HepG2 (cell line): Measurements from ENCODE around the gene PPM1F. TPM values are rescaled to one million over a fixed set of nuclear protein-coding genes. Genes with fewer than 3 reads are reported as not detected.

Source experiments
- ATAC-seq: fragments of 200-7000 bp; cut with Tn5 transposase; 3 replicates; pipeline ENCODE4 v1.9.1; 2020; ENCODE audit warnings: mild to moderate bottlenecking, moderate library complexity
- BruUV-seq: library from RNA; stranded (reverse); fragments of 400-500 nt; replicated peaks from 2 replicates; lab custom pipeline; 2021; lab: Mats Ljungman, UMichigan
- CTCF ChIA-PET: fragments of 300-600 bp; formaldehyde crosslinking; extraction: SDS; loops from one replicate; lab custom pipeline; 2021; ENCODE audit warnings: low total read pairs, inconsistent platforms, low intra/inter-chr PET ratio; lab: Yijun Ruan, JAX
- POLR2A ChIA-PET: fragments of 350-600 bp; sonication (Branson Sonifier 250); formaldehyde crosslinking; loops from one replicate; lab custom pipeline; 2020; ENCODE audit warnings: antibody characterized with exemption, inconsistent platforms; lab: Yijun Ruan, JAX
- DNase-seq: peaks from one replicate; pipeline ENCODE4 v3.0.0-alpha.2; 2015; ENCODE audit warnings: low spot score
- FAIRE-seq: peaks from 3 replicates; lab custom pipeline; 2011; peaks lifted over from hg19 to GRCh38; lab: Jason Lieb, UNC
- H2AFZ ChIP-seq: one replicate; pipeline ENCODE4 v1.6.1; 2011; ENCODE audit warnings: low read length, inconsistent platforms
- H3K27ac ChIP-seq: fragments of 300-600 bp; 3 replicates; pipeline ENCODE4 v1.8.0; 2011; ENCODE audit warnings: mixed run types, mild to moderate bottlenecking, mixed read lengths, low read length, inconsistent platforms; ENCODE audit not compliant: insufficient read depth; ENCODE audit errors: extremely low read length
- H3K27me3 ChIP-seq, 2 experiments: fragments of 200-600 bp in 1 of 2; 2 replicates in 1 of 2; 3 replicates in 1 of 2; pipeline versions ENCODE4 v1.6.0 to v1.8.0; 2011; ENCODE audit warnings: low read length in 2 of 2, mild to moderate bottlenecking in 2 of 2, moderate library complexity in 2 of 2, inconsistent platforms in 1 of 2; ENCODE audit not compliant: insufficient read depth in 2 of 2, control insufficient read depth in 1 of 2
- H3K36me3 ChIP-seq, 2 experiments: fragments of 200-600 bp in 1 of 2; replicated peaks in 1 of 2; 2 replicates in 1 of 2; 3 replicates in 1 of 2; pipeline versions ENCODE4 v1.5.1 to v1.8.0; 2011; ENCODE audit warnings: low read length in 2 of 2, inconsistent platforms in 1 of 2; ENCODE audit not compliant: insufficient read depth in 2 of 2, control insufficient read depth in 1 of 2
- H3K4me1 ChIP-seq: 2 replicates; pipeline ENCODE4 v1.5.1; 2012; ENCODE audit warnings: low read length, inconsistent platforms; ENCODE audit not compliant: insufficient read depth
- H3K4me2 ChIP-seq: 2 replicates; pipeline ENCODE4 v1.6.0; 2011; ENCODE audit warnings: low read depth, low read length, inconsistent platforms
- H3K4me3 ChIP-seq, 3 experiments: fragments of 200-600 bp in 1 of 3; sonication (generic), shearing (Covaris generic) in 1 of 3; replicated peaks in 1 of 3; 2 replicates each; pipeline ENCODE4 v1.5.1; 2011 to 2016; ENCODE audit warnings: low read length in 3 of 3, inconsistent platforms in 2 of 3, low read depth in 2 of 3, mild to moderate bottlenecking in 2 of 3, control low read depth in 1 of 3, mixed read lengths in 1 of 3; ENCODE audit not compliant: insufficient read depth in 1 of 3
- H3K79me2 ChIP-seq: one replicate; pipeline ENCODE4 v1.6.1; 2011; ENCODE audit warnings: low read length, inconsistent platforms; ENCODE audit not compliant: insufficient read depth
- H3K9ac ChIP-seq: 2 replicates; pipeline ENCODE4 v1.6.0; 2011; ENCODE audit warnings: mild to moderate bottlenecking, low read depth, low read length, inconsistent platforms; ENCODE audit not compliant: insufficient read depth
- H3K9me3 ChIP-seq: 2 replicates; pipeline ENCODE4 v1.5.1; 2012; ENCODE audit warnings: mild to moderate bottlenecking, low read length
- H4K20me1 ChIP-seq: 2 replicates; pipeline ENCODE4 v1.6.0; 2011; ENCODE audit warnings: inconsistent platforms, mild to moderate bottlenecking, low read length, moderate library complexity; ENCODE audit not compliant: insufficient read depth
- ATM ChIP-seq: fragments of 450-650 bp; IDR thresholded peaks from 2 replicates; pipeline ENCODE4 v1.7.1; 2017; ENCODE audit warnings: mild to moderate bottlenecking, borderline replicate concordance
- HNRNPL ChIP-seq: fragments of 200-400 bp; formaldehyde crosslinking; IDR thresholded peaks from 2 replicates; pipeline ENCODE4 v1.6.1; 2017; ENCODE audit warnings: mild to moderate bottlenecking, low read depth, low read length
- HOXA3 ChIP-seq: sonication (generic); formaldehyde crosslinking; IDR thresholded peaks from 2 replicates; pipeline ENCODE4 v1.5.0; 2020; ENCODE audit warnings: missing genetic modification reagents
- HOXA7 ChIP-seq: sonication (generic); formaldehyde crosslinking; IDR thresholded peaks from 2 replicates; pipeline ENCODE4 v1.8.1; 2022; ENCODE audit warnings: mild to moderate bottlenecking, missing genetic modification reagents, moderate library complexity
- JUNB ChIP-seq: sonication (generic); formaldehyde crosslinking; IDR thresholded peaks from 2 replicates; pipeline ENCODE4 v1.8.0; 2022; ENCODE audit warnings: missing genetic modification reagents, mild to moderate bottlenecking, borderline replicate concordance
- KDM6A ChIP-seq: IDR thresholded peaks from 2 replicates; pipeline ENCODE4 v1.6.1; 2016; ENCODE audit warnings: low read depth
- MAFF ChIP-seq: IDR thresholded peaks from 2 replicates; pipeline ENCODE4 v1.6.1; 2011; ENCODE audit warnings: low read depth, low read length, improper control_type of control experiment
- MEIS2 ChIP-seq: sonication (generic); formaldehyde crosslinking; IDR thresholded peaks from 2 replicates; pipeline ENCODE4 v1.9.0; 2021; ENCODE audit warnings: mild to moderate bottlenecking, missing genetic modification reagents
- NR3C1 ChIP-seq: sonication (generic); formaldehyde crosslinking; IDR thresholded peaks from 2 replicates; pipeline ENCODE4 v1.4.0; 2020; ENCODE audit warnings: missing genetic modification reagents
- SIX4 ChIP-seq: sonication (generic); formaldehyde crosslinking; IDR thresholded peaks from 2 replicates; pipeline ENCODE4 v1.4.0; 2020; ENCODE audit warnings: missing genetic modification reagents
- TGIF2 ChIP-seq: IDR thresholded peaks from 2 replicates; pipeline ENCODE4 v1.6.1; 2016; ENCODE audit warnings: control low read depth, missing compliant biosample characterization
- ZBTB7A ChIP-seq: sonication (generic); formaldehyde crosslinking; IDR thresholded peaks from 2 replicates; pipeline ENCODE4 v1.8.0; 2022; ENCODE audit warnings: mild to moderate bottlenecking, missing genetic modification reagents
- ZNF232 ChIP-seq: sonication (generic); formaldehyde crosslinking; IDR thresholded peaks from 2 replicates; pipeline ENCODE4 v1.4.0; 2020; ENCODE audit warnings: missing genetic modification reagents, borderline replicate concordance
- ZNF333 ChIP-seq: sonication (generic); formaldehyde crosslinking; IDR thresholded peaks from 2 replicates; pipeline ENCODE4 v1.4.0; 2020; ENCODE audit warnings: mild to moderate bottlenecking, missing genetic modification reagents, borderline replicate concordance
- ZNF530 ChIP-seq: sonication (generic); formaldehyde crosslinking; IDR thresholded peaks from 2 replicates; pipeline ENCODE4 v1.5.0; 2020; ENCODE audit warnings: low read depth, mild to moderate bottlenecking, missing genetic modification reagents
- ZSCAN30 ChIP-seq: sonication (generic); formaldehyde crosslinking; IDR thresholded peaks from 2 replicates; pipeline ENCODE4 v1.5.0; 2020; ENCODE audit warnings: mild to moderate bottlenecking, missing genetic modification reagents
- WGBS: methylation state at CpG from one replicate; pipeline ENCODE4 v1.1.6; 2017; ENCODE audit warnings: low lambda C conversion rate; 5-methylcytosine and 5-hydroxymethylcytosine counted together
- in situ Hi-C: cut with HindIII; loops from 2 replicates; pipeline ENCODE4 v1.10.0; 2017; ENCODE audit warnings: low pct_unique_long_range_greater_than_20kb; ENCODE audit not compliant: extremely low pct_ligation_motif_present
- intact Hi-C: fragments of 100-400 bp; cut with micrococcal nuclease; formaldehyde crosslinking; loops from one replicate; pipeline ENCODE4 v1.10.0; 2022; ENCODE audit not compliant: unreplicated experiment
- polyA plus RNA-seq, 8 experiments: library from polyadenylated mRNA; depleted of rRNA in 3 of 8; stranded (reverse) in 7 of 8; unstranded in 1 of 8; fragments of >200 nt; fragmentation: Illumina TruSeq in 4 of 8; extraction: Trizol in 4 of 8; gene quantifications; 2 replicates each; pipeline versions ENCODE4 v1.2.1 to v1.2.3, GENCODE V29; 2011 to 2016; ENCODE audit warnings: low read depth in 4 of 8, missing spikeins in 1 of 8, mixed read lengths in 1 of 8; ENCODE audit not compliant: insufficient read depth in 1 of 8
- total RNA-seq, 5 experiments: library from RNA; depleted of rRNA; stranded (reverse); fragments of >200 nt; fragmentation: Illumina TruSeq; extraction: Trizol; gene quantifications; 2 replicates each; pipeline ENCODE4 v1.2.3, GENCODE V29; 2016; ENCODE audit warnings: low read depth in 1 of 5
- TF ChIP-seq, protein P1 (sequence below): IDR thresholded peaks from 2 replicates; pipeline ENCODE4 v1.6.1; 2016; ENCODE audit warnings: control low read depth

The PPM1F gene
- total and polyA plus RNA-seq, 2 of the 13 experiments (the other 11 are each of a cell fraction or from before 2014, with no cell fraction given): 11.0 to 19.6 TPM

DNA sequence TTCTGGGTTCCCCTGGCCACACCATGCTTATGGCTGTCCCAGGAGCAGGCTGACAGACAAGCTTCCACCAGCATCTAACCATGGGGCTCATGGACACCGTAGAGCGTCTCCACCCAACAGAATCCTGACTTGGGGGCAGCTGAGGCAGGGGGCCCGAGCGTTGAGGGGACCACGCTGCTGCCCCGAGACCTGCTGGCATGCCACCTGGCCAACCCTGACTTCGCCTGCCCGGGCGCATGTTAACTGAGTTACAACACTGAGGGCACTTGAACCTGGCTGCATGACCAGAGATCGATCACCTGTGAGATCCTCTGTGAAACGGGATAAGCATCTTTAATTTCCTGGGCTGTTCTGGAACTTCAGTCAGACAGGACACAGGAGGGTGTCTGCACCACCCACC lies 13.7 kb downstream of the PPM1F start:
- peak overlapping the region; percentile 72; the same call in 1 of the 2 replicates for H3K9ac ChIP-seq
- WGBS: 59% methylated on average over 5 of the region's 11 CpGs
- in situ Hi-C loops: no loop called here
- TF ChIP-seq ZBTB7A (CRISPR knock-in tag): 0 out of 2 replicates have a peak, but pooled peaks have one; percentile 30
- no peak for TF ChIP-seq NR3C1 (CRISPR knock-in tag)
- TF ChIP-seq, all 625 proteins: peak for 1
- Histone ChIP-seq H2AFZ (no peak overlapping the region), H3K4me1 (peaks cover 18% of the 10 kb centered on the region), H3K79me2 (no peaks in the 10 kb centered on the region), H3K36me3 (peaks cover 3 to 22% of the 10 kb centered on the region in 2 experiments; a peak in 4 of 5 replicates), H3K9me3 (no peaks in the 10 kb centered on the region), H4K20me1 (no peaks in the 10 kb centered on the region), H3K4me2 (peak overlapping the region; percentile 96), H3K4me3 (peak overlapping the region; percentile 56 to 78 (median 72); a peak in 4 of 6 replicates), H3K27me3 (no peaks in the 10 kb centered on the region), H3K27ac (peak overlapping the region; percentile 83)
- peak; percentile 18 for ATAC-seq
- POLR2A ChIA-PET: interaction anchor here (1.0 to 1.8 kb wide), 3 partner anchors 14 to 258 kb away, joined by 3 to 16 read pairs (median 3); partner anchors contain the start of gene PPM1F
- no peak for FAIRE-seq
- BruUV-seq: no TSS peak
- DNase-seq: no peak
- intact Hi-C loops: loop anchor here (1.0 to 5.0 kb wide), 4 partner anchors 14 to 226 kb away; partner anchors contain the start of genes MAPK1 and PPM1F
- CTCF ChIA-PET: interaction anchor here (0.7 to 2.0 kb wide), 3 partner anchors 14 to 226 kb away, joined by 3 to 25 read pairs (median 15); partner anchors contain the start of gene PPM1F

- FAIRE-seq: peak; percentile 96
- ChIA-PET CTCF (interaction anchor here (0.7 to 2.0 kb wide), 3 partner anchors 15 to 225 kb away, joined by 3 to 25 read pairs (median 15); partner anchors contain the start of gene PPM1F), POLR2A (interaction anchor here (1.0 to 1.8 kb wide), 3 partner anchors 15 to 257 kb away, joined by 3 to 16 read pairs (median 3); partner anchors contain the start of gene PPM1F)
- intact Hi-C loops: loop anchor here (1.0 to 5.0 kb wide), 4 partner anchors 15 to 225 kb away; partner anchors contain the start of genes MAPK1 and PPM1F
- 4% methylated on average over 21 of the region's 42 CpGs for WGBS
- H3K4me3 ChIP-seq: peak overlapping the region; percentile 56 to 78 (median 72)
- peaks cover 1 to 27% of the 10 kb centered on the region in 2 experiments; a peak in 4 of 5 replicates for H3K36me3 ChIP-seq
- peaks cover 18% of the 10 kb centered on the region for H3K4me1 ChIP-seq
- H3K27me3 ChIP-seq: no peaks in the 10 kb centered on the region
- ATAC-seq: peak; percentile 96
- peak; percentile 83 for DNase-seq
- in situ Hi-C loops: no loop called here
- H3K9ac ChIP-seq: peak overlapping the region; percentile 72
- no peaks in the 10 kb centered on the region for H3K79me2 ChIP-seq
- H2AFZ ChIP-seq: peak overlapping the region; percentile 89
- peak overlapping the region; percentile 96 for H3K4me2 ChIP-seq
- peak overlapping the region; percentile 83 for H3K27ac ChIP-seq
- no peaks in the 10 kb centered on the region for H3K9me3 ChIP-seq
- no peaks in the 10 kb centered on the region for H4K20me1 ChIP-seq
- BruUV-seq: no TSS peak
- TF ChIP-seq MAFF: 0 out of 2 replicates have a peak, but pooled peaks have one; percentile 1
- TF ChIP-seq KDM6A (CRISPR knock-in tag): no peak
- peak; percentile 82 for TF ChIP-seq HOXA3 (CRISPR knock-in tag)
- TF ChIP-seq TGIF2 (CRISPR knock-in tag): peak; percentile 98
- TF ChIP-seq ZNF530 (CRISPR knock-in tag): no peak
- TF ChIP-seq JUNB (CRISPR knock-in tag): no peak
- no peak for TF ChIP-seq ZSCAN30 (CRISPR knock-in tag)
- peak; percentile 68; the same call in 1 of the 2 replicates for TF ChIP-seq MEIS2 (CRISPR knock-in tag)
- no peak for TF ChIP-seq HOXA7 (CRISPR knock-in tag)
- TF ChIP-seq ZNF333 (CRISPR knock-in tag): no peak
- TF ChIP-seq, protein P1, sequence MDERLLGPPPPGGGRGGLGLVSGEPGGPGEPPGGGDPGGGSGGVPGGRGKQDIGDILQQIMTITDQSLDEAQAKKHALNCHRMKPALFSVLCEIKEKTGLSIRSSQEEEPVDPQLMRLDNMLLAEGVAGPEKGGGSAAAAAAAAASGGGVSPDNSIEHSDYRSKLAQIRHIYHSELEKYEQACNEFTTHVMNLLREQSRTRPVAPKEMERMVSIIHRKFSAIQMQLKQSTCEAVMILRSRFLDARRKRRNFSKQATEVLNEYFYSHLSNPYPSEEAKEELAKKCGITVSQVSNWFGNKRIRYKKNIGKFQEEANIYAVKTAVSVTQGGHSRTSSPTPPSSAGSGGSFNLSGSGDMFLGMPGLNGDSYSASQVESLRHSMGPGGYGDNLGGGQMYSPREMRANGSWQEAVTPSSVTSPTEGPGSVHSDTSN: no peak
- TF ChIP-seq ATM: no peak
- 0 out of 2 replicates have a peak, but pooled peaks have one; percentile 64 for TF ChIP-seq HNRNPL
- no peak for TF ChIP-seq ZNF232
- TF ChIP-seq SIX4 (CRISPR knock-in tag): no peak; the same call in 1 of the 2 replicates
Measured at GRCh38 chr22:21938071-21938822, 14.4 kb downstream of the PPM1F start.
